ENCODE results near the gene PRR18.
"Not testable (repeated sequence)": the region's sequence is repeated elsewhere in the genome, so short reads cannot be mapped to it uniquely, and the experiment has no call there.

Gene PRR18

GRCh38 chr6:166346965-166347364, 38.8 kb upstream of the PRR18 start:
- Histone ChIP-seq H3K4ac (ENCODE audit: low read length) (no peak overlapping the region), H2AK5ac (ENCODE audit: low read depth, low read length) (no peak overlapping the region), H3K14ac (ENCODE audit: low read length) (no peak overlapping the region), H3K79me1 (ENCODE audit: low read depth, low read length) (no peaks in the 10 kb centered on the region), H3K9ac (ENCODE audit: low read depth, low read length, poor library complexity) (no peak overlapping the region), H4K8ac (ENCODE audit: low read depth, low read length) (no peak overlapping the region), H3K9me3 (replicated peaks in 1 of 2; ENCODE audit: control insufficient read depth in 2 of 2, insufficient read depth in 1 of 2, low read depth in 1 of 2, low read length in 2 of 2) (peaks cover 0 to 15% of the 10 kb centered on the region in 2 donors), H3K4me3 (ENCODE audit: low read length in 2 of 2) (no peak overlapping the region), H3K23ac (ENCODE audit: low read depth, low read length, poor library complexity) (no peak overlapping the region), H4K91ac (ENCODE audit: low read depth, low read length, poor library complexity) (no peak overlapping the region), H2BK15ac (ENCODE audit: low read length) (no peak overlapping the region), H2BK12ac (ENCODE audit: low read length) (no peak overlapping the region), H3K36me3 (replicated peaks in 1 of 2; ENCODE audit: control insufficient read depth in 2 of 2, insufficient read depth in 2 of 2, low read length in 2 of 2) (no peaks in the 10 kb centered on the region), H2BK120ac (ENCODE audit: low read depth, low read length) (no peak overlapping the region), H2BK5ac (ENCODE audit: low read length) (no peak overlapping the region), H3K4me2 (ENCODE audit: insufficient read depth, low read length, poor library complexity, severe bottlenecking) (no peak overlapping the region), H2AFZ (ENCODE audit: low read length) (no peak overlapping the region), H3K18ac (ENCODE audit: low read length) (no peak overlapping the region), H3K27ac (replicated peaks; ENCODE audit: low read length) (no peak overlapping the region), H3K27me3 (ENCODE audit: control insufficient read depth in 3 of 3, insufficient read depth in 3 of 3, low read depth in 1 of 3, low read length in 3 of 3) (no peaks in the 10 kb centered on the region), H3K4me1 (ENCODE audit: control insufficient read depth in 2 of 2, insufficient read depth in 1 of 2, low read depth in 1 of 2, low read length in 2 of 2) (peaks cover 0 to 6% of the 10 kb centered on the region in 2 donors)
- no peak for DNase-seq (ENCODE audit: low spot score)

- Histone ChIP-seq H3K9me3 (replicated peaks in 1 of 2; ENCODE audit: control insufficient read depth in 2 of 2, insufficient read depth in 1 of 2, low read depth in 1 of 2, low read length in 2 of 2) (peaks cover 0 to 15% of the 10 kb centered on the region in 2 donors), H3K4me2 (ENCODE audit: insufficient read depth, low read length, poor library complexity, severe bottlenecking) (no peak overlapping the region), H2AFZ (ENCODE audit: low read length) (no peak overlapping the region), H3K18ac (ENCODE audit: low read length) (no peak overlapping the region), H4K91ac (ENCODE audit: low read depth, low read length, poor library complexity) (no peak overlapping the region), H3K4me3 (ENCODE audit: low read length in 2 of 2) (no peak overlapping the region), H2BK120ac (ENCODE audit: low read depth, low read length) (no peak overlapping the region), H4K8ac (ENCODE audit: low read depth, low read length) (no peak overlapping the region), H3K79me1 (ENCODE audit: low read depth, low read length) (no peaks in the 10 kb centered on the region), H2BK15ac (ENCODE audit: low read length) (no peak overlapping the region), H3K4me1 (ENCODE audit: control insufficient read depth in 2 of 2, insufficient read depth in 1 of 2, low read depth in 1 of 2, low read length in 2 of 2) (peaks cover 1 to 8% of the 10 kb centered on the region in 2 donors), H2BK5ac (ENCODE audit: low read length) (no peak overlapping the region), H3K27ac (replicated peaks; ENCODE audit: low read length) (no peak overlapping the region), H2BK12ac (ENCODE audit: low read length) (no peak overlapping the region), H2AK5ac (ENCODE audit: low read depth, low read length) (no peak overlapping the region), H3K4ac (ENCODE audit: low read length) (no peak overlapping the region), H3K27me3 (ENCODE audit: control insufficient read depth in 3 of 3, insufficient read depth in 3 of 3, low read depth in 1 of 3, low read length in 3 of 3) (no peaks in the 10 kb centered on the region), H3K36me3 (replicated peaks in 1 of 2; ENCODE audit: control insufficient read depth in 2 of 2, insufficient read depth in 2 of 2, low read length in 2 of 2) (no peaks in the 10 kb centered on the region), H3K9ac (ENCODE audit: low read depth, low read length, poor library complexity) (no peak overlapping the region), H3K14ac (ENCODE audit: low read length) (no peak overlapping the region), H3K23ac (ENCODE audit: low read depth, low read length, poor library complexity) (no peak overlapping the region)
- no peak for DNase-seq (ENCODE audit: low spot score)
- WGBS, 2 donors (ENCODE audit: extremely low coverage in 2 of 2, insufficient read length in 2 of 2, insufficient replicate concordance in 1 of 2): no CpG with 5 or more reads among the region's 3 CpGs
Observed at GRCh38 chr6:166346449-166346848, 38.3 kb upstream of the PRR18 start.

DNA sequence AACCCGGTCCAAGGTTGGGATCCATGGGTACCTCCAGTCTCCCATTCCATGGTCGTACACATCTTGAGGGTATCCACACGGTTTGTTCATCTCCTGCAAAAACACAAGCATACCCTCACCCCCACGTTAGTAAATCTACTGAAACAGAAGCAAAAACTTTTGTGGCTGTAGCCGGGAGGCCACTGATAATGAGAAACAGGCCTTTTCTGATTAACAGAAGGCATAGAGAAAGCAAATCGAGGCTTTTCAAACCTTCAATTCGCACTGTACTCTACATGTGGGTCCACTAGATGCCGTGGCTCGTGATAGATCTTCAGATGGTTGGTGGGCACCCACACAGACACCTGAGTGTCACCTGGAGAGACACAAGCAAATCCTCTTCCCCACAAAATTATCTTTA, 37.5 kb upstream of the PRR18 start:
- not testable (repeated sequence) for H2AFZ ChIP-seq (ENCODE audit: low read length); H3K18ac ChIP-seq (ENCODE audit: low read length); DNase-seq (ENCODE audit: low spot score); H3K9me3 ChIP-seq (replicated peaks in 1 of 2; ENCODE audit: control insufficient read depth in 2 of 2, insufficient read depth in 1 of 2, low read depth in 1 of 2, low read length in 2 of 2); H3K79me1 ChIP-seq (ENCODE audit: low read depth, low read length); H3K9ac ChIP-seq (ENCODE audit: low read depth, low read length, poor library complexity); H3K27ac ChIP-seq (replicated peaks; ENCODE audit: low read length); H3K4me2 ChIP-seq (ENCODE audit: insufficient read depth, low read length, poor library complexity, severe bottlenecking); H3K4me3 ChIP-seq (ENCODE audit: low read length in 2 of 2); H3K36me3 ChIP-seq (replicated peaks in 1 of 2; ENCODE audit: control insufficient read depth in 2 of 2, insufficient read depth in 2 of 2, low read length in 2 of 2); H2BK15ac ChIP-seq (ENCODE audit: low read length); H2AK5ac ChIP-seq (ENCODE audit: low read depth, low read length); H3K14ac ChIP-seq (ENCODE audit: low read length); H3K4ac ChIP-seq (ENCODE audit: low read length); H4K91ac ChIP-seq (ENCODE audit: low read depth, low read length, poor library complexity); H3K27me3 ChIP-seq (ENCODE audit: control insufficient read depth in 3 of 3, insufficient read depth in 3 of 3, low read depth in 1 of 3, low read length in 3 of 3); H3K23ac ChIP-seq (ENCODE audit: low read depth, low read length, poor library complexity); H2BK12ac ChIP-seq (ENCODE audit: low read length); H4K8ac ChIP-seq (ENCODE audit: low read depth, low read length); H2BK120ac ChIP-seq (ENCODE audit: low read depth, low read length); H3K4me1 ChIP-seq (ENCODE audit: control insufficient read depth in 2 of 2, insufficient read depth in 1 of 2, low read depth in 1 of 2, low read length in 2 of 2); H2BK5ac ChIP-seq (ENCODE audit: low read length)
- no CpG with 5 or more reads among the region's 9 CpGs for whole genome bisulfite sequencing, 2 donors (ENCODE audit: extremely low coverage in 2 of 2, insufficient read length in 2 of 2, insufficient replicate concordance in 1 of 2)

DNA sequence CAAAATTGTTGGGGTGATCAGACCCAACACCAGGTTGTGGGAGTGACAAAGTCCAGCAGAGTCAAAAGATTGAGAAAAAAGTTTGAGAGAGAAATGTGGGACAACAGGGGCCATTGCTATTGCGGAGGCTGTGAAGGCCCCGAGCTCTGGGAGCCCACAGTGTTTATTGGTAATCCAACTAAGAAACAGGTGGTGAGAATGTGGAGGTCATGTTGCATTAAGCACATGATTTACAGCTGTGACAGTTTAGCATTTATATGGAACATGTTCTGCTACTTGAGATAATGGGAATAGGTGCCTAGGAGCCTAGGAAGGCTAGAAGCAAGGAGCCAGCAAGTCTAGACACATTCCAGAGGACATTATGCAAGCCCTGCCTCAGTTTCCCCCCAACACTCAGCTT, 36.7 kb upstream of the PRR18 start:
- not testable (repeated sequence) for H2BK12ac ChIP-seq (ENCODE audit: low read length); H3K9ac ChIP-seq (ENCODE audit: low read depth, low read length, poor library complexity); H3K4ac ChIP-seq (ENCODE audit: low read length); H2BK5ac ChIP-seq (ENCODE audit: low read length); H3K4me3 ChIP-seq (ENCODE audit: low read length in 2 of 2); H3K18ac ChIP-seq (ENCODE audit: low read length); H2BK120ac ChIP-seq (ENCODE audit: low read depth, low read length); H3K23ac ChIP-seq (ENCODE audit: low read depth, low read length, poor library complexity); H3K9me3 ChIP-seq (replicated peaks in 1 of 2; ENCODE audit: control insufficient read depth in 2 of 2, insufficient read depth in 1 of 2, low read depth in 1 of 2, low read length in 2 of 2); H2AK5ac ChIP-seq (ENCODE audit: low read depth, low read length); H3K79me1 ChIP-seq (ENCODE audit: low read depth, low read length); H3K4me2 ChIP-seq (ENCODE audit: insufficient read depth, low read length, poor library complexity, severe bottlenecking); H3K4me1 ChIP-seq (ENCODE audit: control insufficient read depth in 2 of 2, insufficient read depth in 1 of 2, low read depth in 1 of 2, low read length in 2 of 2); H3K27me3 ChIP-seq (ENCODE audit: control insufficient read depth in 3 of 3, insufficient read depth in 3 of 3, low read depth in 1 of 3, low read length in 3 of 3); H2BK15ac ChIP-seq (ENCODE audit: low read length); H3K14ac ChIP-seq (ENCODE audit: low read length); H2AFZ ChIP-seq (ENCODE audit: low read length); H4K91ac ChIP-seq (ENCODE audit: low read depth, low read length, poor library complexity); DNase-seq (ENCODE audit: low spot score); H3K27ac ChIP-seq (replicated peaks; ENCODE audit: low read length); H4K8ac ChIP-seq (ENCODE audit: low read depth, low read length)
- H3K36me3 ChIP-seq (replicated peaks in 1 of 2; ENCODE audit: control insufficient read depth in 2 of 2, insufficient read depth in 2 of 2, low read length in 2 of 2): peaks cover 0 to 12% of the 10 kb centered on the region in 2 donors
- WGBS, 2 donors (ENCODE audit: extremely low coverage in 2 of 2, insufficient read length in 2 of 2, insufficient replicate concordance in 1 of 2): no CpG with 5 or more reads among the region's 2 CpGs

Measured in neuronal stem cell (in vitro differentiated cells).